Thoracic aorta (tissue), 2 donors: ENCODE data around the gene PEX14. TPM values are rescaled to one million over a fixed set of nuclear protein-coding genes. Genes with fewer than 3 reads are reported as not detected.

ENCODE experiments used
- ATAC-seq: fragments of 150-250 bp; one replicate; pipeline ENCODE4 v1.8.0; 2017; ENCODE audit warnings: low read depth; ENCODE audit not compliant: insufficient number of reproducible peaks, low FRiP score
- DNase-seq: peaks from one replicate; pipeline ENCODE4 v3.0.0-alpha.2; 2020; ENCODE audit warnings: low spot score
- H3K27ac ChIP-seq, 2 donors: fragments of 200-600 bp; sonication (generic); 1 replicate in 1 of 2; 2 replicates in 1 of 2; pipeline ENCODE4 v1.5.1; 2016; ENCODE audit warnings: mild to moderate bottlenecking in 2 of 2, moderate library complexity in 2 of 2
- H3K27me3 ChIP-seq: fragments of 200-600 bp; sonication (generic); replicated peaks from 2 replicates; pipeline ENCODE4 v1.6.0; 2016; ENCODE audit warnings: mild to moderate bottlenecking; ENCODE audit not compliant: insufficient read depth
- H3K36me3 ChIP-seq: fragments of 200-600 bp; sonication (generic); one replicate; pipeline ENCODE4 v1.5.1; 2016
- H3K4me1 ChIP-seq, 2 donors: fragments of 200-600 bp; sonication (generic); 1 replicate in 1 of 2; 2 replicates in 1 of 2; pipeline versions ENCODE4 v1.5.1 to v1.6.0; 2016; ENCODE audit warnings: low read depth in 2 of 2, mild to moderate bottlenecking in 1 of 2; ENCODE audit not compliant: control insufficient read depth in 1 of 2
- H3K4me3 ChIP-seq: fragments of 200-600 bp; sonication (generic); 2 replicates; pipeline ENCODE4 v1.5.1; 2016; ENCODE audit warnings: mild to moderate bottlenecking
- H3K9me3 ChIP-seq: fragments of 200-600 bp; sonication (generic); 2 replicates; pipeline ENCODE4 v1.5.1; 2016
- CTCF ChIP-seq: fragments of 200-600 bp; sonication (generic); IDR thresholded peaks from one replicate; pipeline ENCODE4 v1.5.1; 2019; ENCODE audit warnings: antibody characterized with exemption
- total RNA-seq, 2 donors: library from RNA; depleted of rRNA; stranded (reverse); fragments of >200 nt; gene quantifications; one replicate each; pipeline versions ENCODE4 v1.1.0 to v1.2.3, GENCODE V29; 2016

The PEX14 gene
- total RNA-seq, 2 donors from 2014 or later = 11.5 to 22.6 TPM

- Histone ChIP-seq H3K9me3 (no peaks in the 10 kb centered on the region), H3K4me3 (no peak overlapping the region), H3K4me1 (peaks cover 14 to 63% of the 10 kb centered on the region in 2 donors), H3K27me3 (no peaks in the 10 kb centered on the region), H3K27ac (no peak overlapping the region), H3K36me3 (no peaks in the 10 kb centered on the region)
- ATAC-seq = no peak
- no peak for TF ChIP-seq CTCF
- DNase-seq = no peak
Measured at GRCh38 chr1:10678402-10678801, 203.7 kb downstream of the PEX14 start.

- H3K27ac ChIP-seq = no peak overlapping the region
- H3K36me3 ChIP-seq = no peaks in the 10 kb centered on the region
- H3K27me3 ChIP-seq = no peaks in the 10 kb centered on the region
- ATAC-seq (no peak), DNase-seq (no peak)
- no peak overlapping the region for H3K4me3 ChIP-seq
- H3K4me1 ChIP-seq = peaks cover 14 to 67% of the 10 kb centered on the region in 2 donors
- TF ChIP-seq CTCF = no peak
- no peaks in the 10 kb centered on the region for H3K9me3 ChIP-seq
Measured at GRCh38 chr1:10678852-10679251, 204.1 kb downstream of the PEX14 start.

- no peaks in the 10 kb centered on the region for H3K27me3 ChIP-seq
- no peak for ATAC-seq
- H3K4me1 ChIP-seq = peaks cover 14 to 64% of the 10 kb centered on the region in 2 donors
- H3K9me3 ChIP-seq = no peaks in the 10 kb centered on the region
- DNase-seq = no peak
- no peak for TF ChIP-seq CTCF
- H3K4me3 ChIP-seq = no peak overlapping the region
- no peaks in the 10 kb centered on the region for H3K36me3 ChIP-seq
- H3K27ac ChIP-seq = no peak overlapping the region
Measured at GRCh38 chr1:10679496-10680220, 204.9 kb downstream of the PEX14 start.

Other genes starting within 250 kb of the PEX14 start
- 10 to 100 TPM; 48.9 to 63.6 TPM for gene PGD, start 75.9 kb upstream of the PEX14 start, total RNA-seq
- gene CENPS, start 44.5 kb upstream of the PEX14 start, total RNA-seq = 10 to 100 TPM in 1 of 2 donors, 1 to 10 TPM in 1; 6.4 to 10.4 TPM
- gene CORT, start 24.9 kb upstream of the PEX14 start, total RNA-seq = not detected
- gene DFFA, start 2.4 kb upstream of the PEX14 start, total RNA-seq = 10 to 100 TPM; 14.8 to 16.4 TPM